ENCODE results near the gene AHNAK2. TPM values are rescaled to one million over a fixed set of nuclear protein-coding genes. Genes with fewer than 3 reads are reported as not detected.

The AHNAK2 gene
- total RNA-seq, 6 donors from 2014 or later = 4.3 to 48.0 (median 12.9) TPM

GRCh38 chr14:104972301-104973134 is 5.7 kb downstream of the AHNAK2 start:
- Histone ChIP-seq H3K4me3 (no peak overlapping the region), H3K36me3 (no peaks in the 10 kb centered on the region), H3K27ac (peak overlapping the region; percentile 85 to 94 (median 87)), H3K27me3 (peaks cover 0 to 7% (median 2%) of the 10 kb centered on the region in 4 donors), H3K9me3 (no peaks in the 10 kb centered on the region), H3K4me1 (peaks cover 77 to 88% (median 85%) of the 10 kb centered on the region in 4 donors)
- peak; percentile 63 to 80 for ATAC-seq (ENCODE audit: low FRiP score in 2 of 2)
- 39 to 54% methylated on average over 15 to 22 of the region's 28 CpGs for WGBS, 2 donors
- peak in 1 of 6 experiments; percentile 48 for TF ChIP-seq CTCF (IDR thresholded peaks at IDR 0.05)
- TF ChIP-seq POLR2A (IDR thresholded peaks at IDR 0.05) = peak in 1 of 4 donors; percentile 55
- peak; percentile 26 to 47 for TF ChIP-seq POLR2AphosphoS5 (IDR thresholded peaks at IDR 0.05)
- no peak for TF ChIP-seq EP300 (IDR thresholded peaks at IDR 0.05)
- DNase-seq = peak; percentile 85 to 87

- ATAC-seq (ENCODE audit: low FRiP score in 2 of 2) = no peak
- TF ChIP-seq POLR2AphosphoS5 (IDR thresholded peaks at IDR 0.05) (no peak), CTCF (IDR thresholded peaks at IDR 0.05) (no peak), POLR2A (IDR thresholded peaks at IDR 0.05) (no peak), EP300 (IDR thresholded peaks at IDR 0.05) (no peak)
- H3K36me3 ChIP-seq = no peaks in the 10 kb centered on the region
- H3K27ac ChIP-seq = peak overlapping the region; percentile 62 to 94 (median 86)
- peak in 1 of 2 donors; percentile 81 for DNase-seq
- peaks cover 80 to 88% (median 86%) of the 10 kb centered on the region in 4 donors for H3K4me1 ChIP-seq
- H3K4me3 ChIP-seq = no peak overlapping the region
- H3K9me3 ChIP-seq = no peaks in the 10 kb centered on the region
- no peaks in the 10 kb centered on the region for H3K27me3 ChIP-seq
- WGBS, 2 donors = 91 to 95% methylated on average over 9 of the region's 12 CpGs
Observed at GRCh38 chr14:104971447-104972240, 6.5 kb downstream of the AHNAK2 start.

- WGBS, 2 donors = 65 to 71% methylated on average over 8 to 16 of the region's 19 CpGs
- no peak for TF ChIP-seq POLR2A (IDR thresholded peaks at IDR 0.05)
- TF ChIP-seq POLR2AphosphoS5 (IDR thresholded peaks at IDR 0.05) = peak in 1 of 2 donors; percentile 33
- peaks cover 74 to 76% (median 75%) of the 10 kb centered on the region in 4 donors for H3K4me1 ChIP-seq
- peak overlapping the region in 1 of 4 donors; percentile 15 for H3K4me3 ChIP-seq
- peak overlapping the region; percentile 33 to 94 (median 56) for H3K27ac ChIP-seq
- H3K36me3 ChIP-seq = no peaks in the 10 kb centered on the region
- ATAC-seq (ENCODE audit: low FRiP score in 2 of 2) (peak in 1 of 2 donors; percentile 71), DNase-seq (peak in 1 of 2 donors; percentile 79)
- H3K9me3 ChIP-seq = no peaks in the 10 kb centered on the region
- no peaks in the 10 kb centered on the region for H3K27me3 ChIP-seq
Observed at GRCh38 chr14:104970231-104971068, 7.7 kb downstream of the AHNAK2 start.

- peak overlapping the region in 3 of 4 donors; percentile 37 to 94 (median 74) for H3K27ac ChIP-seq
- WGBS, 2 donors = 80 to 89% methylated on average over 1 to 8 of the region's 10 CpGs
- H3K27me3 ChIP-seq = no peaks in the 10 kb centered on the region
- no peak for TF ChIP-seq POLR2A (IDR thresholded peaks at IDR 0.05)
- TF ChIP-seq EP300 (IDR thresholded peaks at IDR 0.05) = no peak
- TF ChIP-seq POLR2AphosphoS5 (IDR thresholded peaks at IDR 0.05) = no peak
- no peak for TF ChIP-seq CTCF (IDR thresholded peaks at IDR 0.05)
- H3K36me3 ChIP-seq = no peaks in the 10 kb centered on the region
- peaks cover 67 to 70% (median 68%) of the 10 kb centered on the region in 4 donors for H3K4me1 ChIP-seq
- DNase-seq (peak in 1 of 2 donors; percentile 69), ATAC-seq (ENCODE audit: low FRiP score in 2 of 2) (no peak)
- H3K4me3 ChIP-seq = peak overlapping the region in 1 of 4 donors; percentile 15
- no peaks in the 10 kb centered on the region for H3K9me3 ChIP-seq
Observed at GRCh38 chr14:104969741-104970230, 8.4 kb downstream of the AHNAK2 start.

Data from upper lobe of left lung (tissue), 6 donors.